NCI-H1417 (cell line): ENCODE measurements around the gene SGCA.

Experiments
- DNase-seq, 3 experiments: peaks; one replicate each; lab custom pipeline; 2025; lab: John Stamatoyannopoulos, UW

The SGCA gene

DNA sequence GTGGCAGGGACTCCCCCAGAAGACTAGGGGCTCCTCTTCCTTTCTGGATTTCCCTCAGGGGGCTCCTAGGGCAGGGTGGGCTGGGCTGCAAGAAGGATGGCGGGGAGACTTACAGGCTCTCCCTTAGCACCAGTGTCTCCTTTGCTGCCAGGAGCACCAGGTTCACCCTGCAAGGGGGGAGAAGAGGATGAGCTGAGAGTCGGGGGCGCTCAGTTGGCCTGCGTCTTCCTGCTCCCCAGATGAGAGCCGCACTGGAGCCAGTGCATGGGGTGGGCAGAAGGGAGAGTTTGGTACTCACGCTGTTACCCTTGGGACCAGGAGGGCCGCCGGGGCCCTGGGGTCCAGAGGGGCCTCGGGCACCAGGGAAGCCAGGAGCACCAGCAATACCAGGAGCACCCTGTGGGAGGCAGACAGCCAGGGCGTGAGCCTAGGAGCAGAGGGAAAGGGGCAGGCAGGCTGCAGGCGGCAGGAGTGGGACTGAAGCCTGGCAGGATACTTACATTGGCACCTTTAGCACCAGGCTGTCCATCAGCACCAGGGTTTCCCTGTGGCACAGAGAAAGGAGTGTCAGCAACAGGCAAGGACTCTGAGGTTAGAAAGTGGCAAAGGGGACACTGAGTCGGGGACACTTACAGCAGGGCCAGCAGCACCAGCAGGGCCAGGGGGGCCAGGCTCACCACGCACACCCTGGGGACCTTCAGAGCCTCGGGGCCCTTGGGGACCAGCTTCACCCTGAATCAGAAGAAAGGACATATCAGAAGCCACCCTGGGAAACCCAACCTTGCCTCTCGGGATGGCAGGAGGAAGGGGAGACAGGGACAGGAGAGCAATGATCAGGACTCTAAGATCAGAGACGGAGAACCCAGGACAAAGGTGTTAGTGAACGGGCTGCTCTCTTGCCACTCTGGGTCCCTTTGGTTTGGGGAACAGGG, 29.4 kb downstream of the SGCA start:
- DNase-seq: no peak

DNA sequence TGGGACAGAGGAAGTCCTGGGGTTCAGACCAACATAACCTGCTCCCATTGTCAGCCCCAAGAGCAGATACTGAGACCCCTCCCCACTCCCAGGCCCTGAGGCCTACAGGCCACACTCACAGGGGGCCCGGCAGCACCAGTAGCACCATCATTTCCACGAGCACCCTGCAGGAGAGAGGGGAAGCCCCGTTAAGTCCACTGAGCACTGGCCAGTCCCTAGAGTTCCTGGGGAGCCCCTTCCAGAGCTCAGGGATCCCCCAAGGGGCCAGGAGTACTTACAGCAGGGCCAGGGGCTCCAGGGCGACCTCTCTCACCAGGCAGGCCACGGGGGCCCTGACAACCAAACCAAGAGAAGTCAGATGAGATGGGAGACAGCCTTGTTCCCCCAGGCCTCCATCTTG, 30.2 kb downstream of the SGCA start:
- DNase-seq: no peak

DNA sequence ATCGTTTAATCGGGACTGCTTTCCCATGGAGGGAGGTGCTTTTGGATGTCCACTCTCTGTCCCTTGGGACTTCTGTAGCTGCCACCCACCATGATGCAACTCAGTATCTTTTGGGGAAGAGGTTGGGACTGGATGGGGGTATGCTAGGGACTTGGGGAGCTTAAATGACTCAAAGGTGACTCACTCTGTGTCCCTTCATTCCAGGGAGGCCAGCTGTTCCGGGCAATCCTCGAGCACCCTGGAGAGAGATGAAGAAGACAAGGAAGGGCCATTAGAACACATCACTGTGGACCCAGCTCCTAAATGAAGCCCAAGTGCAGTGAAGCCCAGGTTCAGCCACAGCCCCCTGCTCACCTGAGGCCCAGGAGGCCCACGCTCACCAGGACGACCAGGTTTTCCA, 31.0 kb downstream of the SGCA start:
- DNase-seq: no peak

DNA sequence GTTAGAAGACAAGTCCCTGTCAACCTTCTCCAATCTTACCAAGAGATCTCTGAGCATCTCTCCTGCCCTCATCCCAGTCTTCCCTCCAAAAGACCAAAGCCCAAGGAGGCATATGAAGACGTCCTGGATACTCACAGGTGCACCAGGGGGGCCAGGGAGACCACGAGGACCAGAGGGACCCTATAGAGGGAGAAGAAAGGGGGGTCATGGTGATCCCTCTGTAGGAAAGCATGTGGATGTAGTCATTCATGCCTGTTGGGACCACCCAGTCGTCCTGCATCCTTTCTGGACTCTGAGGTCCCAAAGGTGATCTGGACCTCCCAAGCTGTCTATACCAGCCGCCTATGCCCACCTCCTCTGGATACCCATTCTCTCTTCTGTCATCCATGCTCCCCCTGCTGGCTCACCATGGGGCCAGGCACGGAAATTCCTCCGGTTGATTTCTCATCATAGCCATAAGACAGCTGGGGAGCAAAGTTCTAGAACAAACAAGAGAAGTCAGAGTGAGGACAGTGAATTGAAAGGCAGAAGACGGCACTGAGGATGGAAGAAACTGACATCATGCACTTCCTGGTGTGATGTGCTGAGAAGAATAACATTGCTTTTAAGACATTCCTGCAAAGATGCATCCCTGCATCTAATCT, 32.3 kb downstream of the SGCA start:
- DNase-seq: peak; percentile 4 to 54 (median 7)

DNA sequence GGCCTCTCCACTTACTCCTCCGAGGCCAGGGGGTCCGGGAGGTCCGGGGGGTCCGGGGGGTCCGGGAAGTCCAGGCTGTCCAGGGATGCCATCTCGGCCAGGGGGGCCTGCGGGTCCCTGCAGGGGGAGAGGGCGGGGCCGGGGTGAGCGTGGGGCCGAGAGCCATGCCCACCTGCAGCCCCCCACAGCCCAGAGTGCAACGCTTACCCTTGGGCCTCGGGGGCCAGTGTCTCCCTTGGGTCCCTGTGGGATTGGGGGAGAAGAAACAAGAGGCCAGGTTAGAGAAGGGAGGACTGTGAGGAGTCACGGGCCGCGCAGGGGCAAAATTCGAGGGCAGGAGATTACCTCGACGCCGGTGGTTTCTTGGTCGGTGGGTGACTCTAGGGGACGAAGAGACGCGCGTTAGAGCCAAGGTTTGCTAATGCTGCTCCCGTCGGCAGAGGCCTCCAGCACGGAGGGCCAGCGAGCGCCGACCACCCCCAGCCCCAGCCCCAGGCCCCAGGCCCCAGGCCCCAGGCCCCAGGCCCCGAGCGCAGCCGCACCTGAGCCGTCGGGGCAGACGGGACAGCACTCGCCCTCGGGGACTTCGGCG, 33.5 kb downstream of the SGCA start:
- no peak for DNase-seq

DNA sequence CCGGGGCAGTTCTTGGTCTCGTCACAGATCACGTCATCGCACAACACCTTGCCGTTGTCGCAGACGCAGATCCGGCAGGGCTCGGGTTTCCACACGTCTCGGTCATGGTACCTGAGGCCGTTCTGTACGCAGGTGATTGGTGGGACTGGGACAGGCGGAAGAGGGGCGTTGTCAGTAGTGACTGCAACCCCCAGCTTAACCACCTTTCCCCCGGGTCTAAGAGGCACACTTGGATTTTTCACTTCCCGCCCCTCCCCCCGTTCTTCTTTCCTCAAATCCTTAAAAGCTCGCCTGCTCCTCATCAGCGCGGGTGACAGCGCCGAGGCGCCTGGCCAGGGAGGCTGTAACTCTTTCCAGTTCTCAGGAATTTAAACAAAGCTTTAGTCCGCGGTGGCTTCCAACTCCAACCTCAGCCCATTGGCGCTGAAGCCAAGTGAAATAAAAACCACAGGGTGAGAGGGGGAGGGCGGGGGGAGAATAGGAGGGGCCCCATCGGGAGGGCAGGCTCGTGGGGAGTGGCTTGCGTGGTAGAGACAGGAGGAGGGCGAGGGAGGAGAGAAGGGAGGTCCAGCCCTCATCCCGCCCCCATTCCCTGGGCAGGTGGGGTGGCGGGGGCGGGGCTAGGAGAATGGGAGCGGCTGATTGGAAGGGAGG, 34.1 kb downstream of the SGCA start:
- peak; percentile 66 to 82 (median 67) for DNase-seq

DNA sequence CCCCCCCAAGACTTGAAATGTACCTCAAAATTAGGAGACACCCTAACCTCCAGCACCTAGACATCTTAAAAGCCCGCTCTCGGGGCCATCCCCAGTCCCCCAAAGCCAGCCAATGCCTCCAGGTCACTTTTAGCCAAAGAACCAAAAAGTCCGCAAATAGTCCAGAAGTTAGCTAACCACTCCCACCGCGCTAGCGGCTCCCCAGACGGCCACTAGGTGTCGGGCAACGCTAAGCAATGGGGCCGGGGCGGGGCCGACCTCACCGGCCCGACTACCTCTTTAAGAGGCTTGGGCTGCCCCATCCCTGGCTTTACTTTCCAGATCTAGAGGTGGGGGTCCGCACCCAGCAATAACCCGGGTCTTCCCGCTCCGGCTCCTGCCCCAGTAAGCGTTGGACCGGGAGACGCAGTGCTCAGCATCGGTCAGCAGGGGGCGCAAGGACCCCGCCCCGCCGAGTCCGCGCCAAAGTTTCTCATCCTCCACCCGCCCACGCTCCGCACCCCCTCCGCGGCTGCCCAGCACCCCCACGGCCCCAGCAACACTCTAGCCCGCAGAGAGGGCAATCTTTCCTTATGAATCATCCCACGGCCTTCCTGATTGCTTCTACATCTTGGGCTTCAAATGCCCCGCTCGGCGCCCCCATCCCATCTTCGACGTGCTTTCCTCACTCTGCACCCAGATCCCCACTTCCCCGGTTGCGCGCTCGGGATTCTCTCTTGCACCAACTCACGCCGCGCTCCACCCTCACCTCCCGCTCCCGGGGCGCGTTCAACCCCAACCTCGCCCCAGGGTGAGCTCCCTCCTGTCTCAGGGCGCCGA, 34.9 kb downstream of the SGCA start:
- peak; percentile 66 to 82 (median 77) for DNase-seq

DNA sequence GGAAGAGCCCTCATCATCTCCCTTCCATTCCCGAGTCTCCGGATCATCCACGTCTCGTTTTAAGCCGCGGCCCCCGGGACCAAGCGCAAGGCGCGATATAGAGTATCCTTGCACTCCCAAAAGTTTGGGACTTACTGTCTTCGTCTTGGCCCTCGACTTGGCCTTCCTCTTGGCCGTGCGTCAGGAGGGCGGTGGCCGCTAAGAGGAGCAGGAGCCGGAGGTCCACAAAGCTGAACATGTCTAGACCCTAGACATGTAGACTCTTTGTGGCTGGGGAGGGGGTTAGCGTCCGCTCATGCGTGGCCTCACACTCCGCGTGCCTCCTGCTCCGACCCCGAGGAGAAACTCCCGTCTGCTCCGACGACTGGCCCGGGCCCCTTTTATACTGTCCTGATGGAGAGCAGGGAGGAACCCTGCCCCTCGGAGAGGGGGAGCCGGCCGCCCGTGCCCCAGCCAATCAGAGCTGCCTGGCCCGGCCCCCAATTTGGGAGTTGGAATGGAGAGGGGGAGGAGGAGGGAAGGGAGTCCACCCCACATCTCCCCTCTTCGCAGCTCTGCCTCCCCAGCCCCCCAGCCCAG, 35.6 kb downstream of the SGCA start, which contains the start of gene COL1A1:
Gene COL1A1, minus strand, starts transcription at position 356 of the 579 bp plus-strand sequence. Its CDS starts 118 bp downstream, at position 238.
- no peak for DNase-seq

DNA sequence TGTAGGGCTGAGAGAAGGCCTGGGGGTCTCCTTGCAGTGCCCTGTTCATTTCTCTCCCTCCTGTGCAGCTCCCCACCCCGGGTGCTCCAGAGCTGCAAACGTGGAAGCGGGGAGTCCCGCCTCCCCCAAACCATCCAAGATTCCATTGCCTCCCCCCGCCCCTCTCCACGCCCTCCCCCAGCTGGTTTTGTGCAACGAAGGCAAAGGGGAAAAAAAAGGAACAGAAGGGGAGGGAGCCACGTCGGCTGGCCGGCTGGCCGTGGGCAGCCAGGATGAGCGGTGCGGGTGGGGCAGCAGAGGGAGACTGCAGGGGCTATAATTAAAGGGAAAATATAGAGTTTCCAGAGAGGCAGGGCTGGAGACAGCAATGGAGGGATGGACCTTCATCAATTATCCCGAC, 37.3 kb downstream of the SGCA start:
- DNase-seq: peak in 1 of 3 experiments; percentile 3

DNA sequence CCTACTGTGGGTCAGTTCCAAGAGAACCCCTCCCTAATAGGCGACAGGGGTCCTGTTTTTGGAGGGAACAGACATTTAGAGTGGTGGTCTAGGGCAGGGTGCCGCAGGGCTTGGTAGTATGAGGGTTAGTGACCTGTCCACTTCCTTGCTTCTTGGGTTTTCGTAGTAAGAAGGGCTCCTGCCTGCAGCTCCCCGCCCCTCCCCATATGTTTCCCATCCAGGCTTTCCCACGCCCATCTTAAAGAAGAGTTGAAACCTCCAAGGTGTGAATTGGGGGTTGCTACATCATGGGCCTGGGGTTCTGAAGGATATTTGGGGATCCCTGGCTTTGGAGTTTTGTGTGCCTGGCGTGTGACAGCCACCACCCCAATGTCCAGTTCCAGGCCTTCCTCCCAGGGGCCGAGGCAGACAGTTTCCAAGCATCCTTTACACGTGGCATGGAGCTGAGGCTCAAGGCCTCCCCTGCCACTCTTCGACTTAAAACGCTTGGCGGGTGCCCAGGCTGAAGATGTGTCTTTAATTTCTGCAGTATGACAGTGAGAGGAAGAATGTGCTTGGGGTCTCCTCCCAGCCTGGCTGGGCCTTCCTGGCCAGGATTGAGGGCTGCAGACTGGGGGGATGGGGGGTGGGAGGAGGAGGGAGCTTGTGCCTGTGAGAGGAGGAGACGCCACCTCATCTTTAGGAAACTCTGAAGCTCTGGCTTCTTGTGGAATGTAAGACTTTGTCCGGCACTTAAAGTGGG, 38.0 kb downstream of the SGCA start:
- no peak for DNase-seq

DNA sequence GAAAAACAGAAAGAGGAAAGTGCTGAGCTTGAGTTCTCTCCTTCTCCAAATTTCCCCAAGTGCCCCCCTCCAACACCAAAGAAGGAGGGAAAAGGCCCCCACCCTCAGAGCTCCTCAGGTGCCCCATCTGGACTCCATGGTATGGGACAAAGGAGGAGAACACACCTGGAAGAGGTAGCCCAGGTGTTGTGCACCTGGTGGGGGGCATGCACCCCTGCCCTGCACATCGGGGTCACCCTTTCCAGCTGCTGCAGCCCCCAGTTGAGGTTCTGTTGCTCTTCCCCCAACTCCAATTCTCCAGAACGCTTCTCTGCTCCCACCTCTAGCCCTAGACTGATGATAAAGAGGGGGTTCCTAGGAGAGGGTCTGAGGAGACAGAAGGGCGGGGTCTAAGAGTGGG, 38.6 kb downstream of the SGCA start:
- no peak for DNase-seq

DNA sequence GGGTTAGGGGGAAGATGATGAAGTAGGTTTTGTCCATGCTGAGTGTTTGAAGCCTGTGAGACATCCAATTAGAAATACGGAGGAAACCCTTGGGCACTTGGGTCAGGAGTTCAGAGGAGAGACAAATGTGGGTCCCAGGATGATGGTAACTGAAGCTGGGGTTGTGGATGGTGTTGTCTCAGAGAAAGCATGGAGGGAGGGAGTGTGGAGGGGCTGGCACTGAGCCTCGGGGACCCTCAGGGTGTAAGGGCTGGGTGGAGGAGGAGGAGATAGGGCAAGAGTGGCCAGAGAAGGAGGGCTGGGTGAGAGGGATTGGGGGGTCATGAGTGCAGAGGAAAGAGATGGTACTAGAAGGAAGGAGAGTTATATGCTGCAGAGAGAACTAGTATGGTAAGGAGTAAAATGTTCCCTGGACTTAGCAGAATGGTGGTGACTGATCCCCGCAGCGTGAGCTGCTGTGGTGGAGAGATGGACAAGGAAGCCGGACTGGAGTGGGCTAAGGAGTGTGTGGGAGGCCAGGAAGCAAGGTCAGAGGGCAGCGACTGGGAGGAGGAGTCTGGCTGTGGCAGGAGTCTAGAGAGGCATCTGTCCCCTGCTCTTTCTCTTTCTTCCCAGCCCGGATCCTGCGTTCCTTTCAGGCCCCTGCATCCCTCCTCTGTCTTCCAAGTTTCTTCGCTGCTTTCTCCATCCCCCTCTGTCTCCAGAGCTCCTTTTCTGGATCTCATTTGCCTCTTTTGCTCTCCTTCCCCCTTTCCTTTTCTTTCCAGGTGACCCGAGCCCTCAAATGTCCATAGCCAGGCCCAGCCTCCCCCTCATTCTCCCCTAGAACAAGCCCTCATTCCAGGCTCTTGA, 39.5 kb downstream of the SGCA start:
- DNase-seq: no peak

DNA sequence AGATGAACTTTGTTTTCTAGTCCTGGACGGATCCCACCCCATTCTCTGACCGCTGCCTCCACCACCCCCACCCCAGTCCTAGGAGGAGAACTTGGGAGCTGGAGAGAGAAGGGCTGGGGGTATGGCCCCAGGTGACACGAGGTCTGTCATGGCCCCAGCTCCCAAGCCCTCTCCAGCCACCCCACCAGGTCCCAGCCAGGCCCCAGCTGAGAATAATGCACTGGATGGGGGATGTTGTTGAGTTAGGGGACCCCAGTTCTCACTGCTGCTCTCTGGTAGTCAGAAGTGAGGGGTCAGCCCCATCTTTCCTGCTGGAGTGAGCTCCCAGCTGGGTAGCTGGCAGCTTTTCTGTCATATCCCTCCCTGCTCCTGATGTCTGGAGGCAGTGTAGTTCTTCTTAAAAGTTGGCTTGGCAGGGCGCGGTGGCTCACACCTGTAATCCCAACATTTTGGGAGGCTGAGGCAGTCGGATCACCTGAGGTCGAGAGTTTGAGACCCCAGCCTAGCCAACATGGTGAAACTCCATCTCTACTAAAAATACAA, 40.2 kb downstream of the SGCA start:
- DNase-seq: no peak

DNA sequence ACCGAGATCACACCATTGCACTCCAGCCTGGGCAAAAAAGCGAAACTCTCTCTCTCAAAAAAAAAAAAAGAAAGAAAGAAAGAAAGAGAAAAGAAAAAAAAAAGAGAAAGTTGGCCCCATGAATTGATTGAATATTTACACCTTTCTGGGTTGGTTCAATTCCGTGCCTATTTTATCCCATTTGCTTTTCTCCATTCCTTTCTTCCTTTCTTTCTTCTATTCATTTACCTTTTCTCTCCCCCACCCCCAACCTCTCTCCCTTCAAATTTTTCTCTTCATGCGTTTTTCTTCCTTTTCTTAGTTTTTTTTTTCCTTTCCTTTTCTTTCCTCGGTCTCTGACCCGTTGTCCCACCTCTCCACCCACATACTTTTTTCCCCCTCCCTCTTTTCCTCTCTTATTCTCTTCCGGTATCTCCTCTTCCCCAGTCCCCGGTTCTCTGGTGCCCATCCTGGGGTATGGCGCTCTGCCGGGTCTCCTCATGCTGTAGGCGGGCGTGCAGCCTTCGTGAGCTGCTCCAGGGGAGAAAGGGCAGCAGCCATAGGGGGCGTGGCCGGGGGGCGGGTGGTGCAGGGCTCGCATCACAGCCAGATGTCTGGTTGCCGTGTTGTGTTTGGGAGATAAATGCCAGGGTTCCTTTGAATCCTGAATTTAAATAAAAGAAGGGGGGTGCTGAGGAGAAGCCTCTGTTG, 40.9 kb downstream of the SGCA start:
- DNase-seq: peak in 2 of 3 experiments; percentile 7 to 40

DNA sequence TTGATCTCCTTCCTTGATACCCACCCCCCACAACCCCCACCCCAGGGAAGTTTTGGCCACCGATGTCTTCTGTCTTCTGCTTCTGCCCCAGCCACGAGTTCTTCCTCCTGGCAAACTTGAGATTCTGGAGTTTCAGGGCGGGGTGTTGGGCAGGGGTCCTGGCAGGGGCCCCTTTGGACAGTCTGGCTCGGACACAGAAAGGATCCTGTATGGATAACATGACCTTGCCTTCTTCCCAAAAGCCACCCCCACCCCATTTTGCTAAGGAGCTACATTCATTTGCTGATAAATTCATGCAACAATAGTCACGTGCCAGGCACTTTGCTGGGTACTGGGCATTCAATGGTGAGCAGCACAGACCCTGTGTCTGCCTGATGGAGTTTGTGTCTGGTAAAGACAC, 41.5 kb downstream of the SGCA start:
- DNase-seq: no peak

DNA sequence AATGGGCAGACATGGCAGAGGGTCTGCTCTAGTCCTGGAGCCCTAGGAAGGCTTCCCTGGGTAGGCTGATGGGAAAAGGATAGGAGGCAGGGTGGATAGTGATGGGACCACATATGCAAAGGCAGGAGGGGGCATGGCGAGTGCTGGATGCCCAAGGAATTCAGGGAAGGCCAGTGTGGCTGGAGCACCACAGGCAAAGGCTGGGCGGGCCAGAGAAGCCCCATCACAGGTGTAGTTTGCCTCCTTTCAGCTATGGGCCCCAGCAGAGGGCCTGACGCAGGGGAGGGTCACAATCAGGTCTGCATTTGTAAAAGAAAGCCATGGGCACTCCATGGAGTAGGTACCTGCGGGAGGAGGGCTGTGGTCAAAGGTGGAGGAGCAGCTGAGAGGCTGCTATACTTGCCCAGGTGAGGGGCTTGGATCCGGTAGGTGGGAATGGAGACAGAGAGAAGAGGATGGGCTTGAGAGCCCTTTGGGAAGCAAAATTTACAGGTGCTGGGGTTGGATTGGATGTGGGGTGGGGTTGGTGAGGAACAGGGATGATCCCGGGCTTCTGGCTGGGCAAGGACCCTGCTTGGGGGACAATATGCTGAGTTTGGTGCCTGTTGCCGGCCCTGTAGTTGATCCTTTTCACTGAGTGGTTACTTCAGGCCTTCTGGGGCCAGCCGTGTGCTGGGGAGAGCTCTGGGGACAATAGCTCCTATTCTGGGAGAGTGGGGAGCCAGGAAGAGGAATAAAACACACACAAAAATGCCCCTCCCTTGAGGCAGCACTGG, 42.2 kb downstream of the SGCA start:
- no peak for DNase-seq

DNA sequence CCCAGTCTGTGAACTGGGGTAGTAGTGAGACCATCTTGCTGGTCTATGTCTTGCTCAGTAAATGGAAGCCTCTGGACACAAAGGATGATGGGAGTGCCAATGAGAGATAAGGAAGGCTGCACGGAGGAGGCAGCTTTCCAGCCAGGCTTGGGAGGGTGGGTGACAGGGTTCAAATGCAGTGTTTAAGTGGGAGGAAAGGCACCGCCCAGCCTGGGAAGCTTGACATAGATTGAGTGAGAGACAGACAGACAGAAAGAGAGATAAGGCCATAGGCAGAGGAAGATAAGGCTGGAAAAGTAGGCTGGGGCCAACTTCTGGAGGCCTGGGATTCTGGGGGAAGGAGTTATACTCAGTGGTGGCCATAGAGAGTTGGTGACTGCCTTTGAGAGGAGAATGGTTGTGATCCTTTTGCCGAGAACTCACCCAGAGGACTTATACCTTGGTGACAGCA, 42.8 kb downstream of the SGCA start:
- no peak for DNase-seq

DNA sequence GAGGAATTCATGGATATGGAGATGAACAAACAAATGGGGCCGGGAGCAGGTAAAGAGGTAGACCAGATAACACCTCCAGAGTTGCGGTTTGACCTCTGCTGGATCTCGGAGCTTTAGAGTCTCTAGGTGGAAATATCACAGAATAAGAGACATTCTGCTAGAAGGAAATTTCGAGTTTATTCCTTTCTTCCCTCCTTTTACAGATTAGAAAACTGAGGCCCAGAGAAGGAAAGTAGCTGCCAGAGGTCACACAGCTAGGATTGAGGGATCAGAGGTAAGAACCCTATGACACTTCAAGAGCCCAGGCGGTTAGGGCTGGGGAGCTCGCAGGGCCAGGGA, 43.3 kb downstream of the SGCA start:
- DNase-seq: no peak
